GM18907 (cell line): ENCODE measurements around the gene KRT5.
"Not testable (repeated sequence)": the region's sequence is repeated elsewhere in the genome, so short reads cannot be mapped to it uniquely, and the experiment has no call there.

ENCODE experiments used
- ATAC-seq: cut with Tn5 transposase; IDR thresholded peaks from one replicate; pipeline ENCODE4 v1.9.1; 2021; ENCODE audit warnings: mild to moderate bottlenecking, moderate library complexity; ENCODE audit not compliant: unreplicated experiment

Gene KRT5

GRCh38 chr12:52496590-52497071, 23.6 kb downstream of the KRT5 start:
- no peak for ATAC-seq

GRCh38 chr12:52496054-52496453, 24.1 kb downstream of the KRT5 start:
- no peak for ATAC-seq

- no peak for ATAC-seq
Observed at GRCh38 chr12:52495389-52495788, 24.8 kb downstream of the KRT5 start.

- ATAC-seq = no peak
Observed at GRCh38 chr12:52494518-52494917, 25.7 kb downstream of the KRT5 start.

- ATAC-seq = no peak
Observed at GRCh38 chr12:52494100-52494499, 26.1 kb downstream of the KRT5 start.

GRCh38 chr12:52493172-52493571, 27.0 kb downstream of the KRT5 start, which contains the start of gene KRT6A:
Gene KRT6A (minus strand): TSS chr12:52493257. CDS start chr12:52493188, 69 bp downstream.
- no peak for ATAC-seq

- ATAC-seq = not testable (repeated sequence)
Observed at GRCh38 chr12:52492405-52492804, 27.8 kb downstream of the KRT5 start.

- ATAC-seq = not testable (repeated sequence)
Observed at GRCh38 chr12:52491495-52491894, 28.7 kb downstream of the KRT5 start.

- ATAC-seq = no peak
Observed at GRCh38 chr12:52488736-52489135, 31.5 kb downstream of the KRT5 start.

- not testable (repeated sequence) for ATAC-seq
Observed at GRCh38 chr12:52487744-52488443, 32.3 kb downstream of the KRT5 start.

- no peak for ATAC-seq
Observed at GRCh38 chr12:52487211-52487610, 33.0 kb downstream of the KRT5 start.

GRCh38 chr12:52486166-52487105, 33.8 kb downstream of the KRT5 start:
- no peak for ATAC-seq

GRCh38 chr12:52480073-52480472, 40.1 kb downstream of the KRT5 start:
- ATAC-seq = no peak

GRCh38 chr12:52477651-52478050, 42.5 kb downstream of the KRT5 start:
- no peak for ATAC-seq

GRCh38 chr12:52474212-52474611, 46.0 kb downstream of the KRT5 start:
- ATAC-seq = no peak

- no peak for ATAC-seq
Observed at GRCh38 chr12:52473768-52474167, 46.4 kb downstream of the KRT5 start, which contains the start of gene KRT6C. Gene KRT6C (minus strand): TSS chr12:52473805. CDS start chr12:52473737, 68 bp downstream.

GRCh38 chr12:52469853-52470252, 50.3 kb downstream of the KRT5 start:
- no peak for ATAC-seq

- no peak for ATAC-seq
Observed at GRCh38 chr12:52464897-52465296, 55.3 kb downstream of the KRT5 start.
